ENCODE measurements around the gene DOCK8.

The DOCK8 gene

GRCh38 chr9:219670-220365 is 5.2 kb downstream of the DOCK8 start:
- TF ChIP-seq CTCF (IDR thresholded peaks at IDR 0.05; ENCODE audit: low read depth, low read length, missing control alignments), result no peak
- no peak for DNase-seq (ENCODE audit: extremely low read depth, low read depth)
- no peak overlapping the region for H3K4me3 ChIP-seq (replicated peaks; ENCODE audit: low read depth, low read length)

DNA sequence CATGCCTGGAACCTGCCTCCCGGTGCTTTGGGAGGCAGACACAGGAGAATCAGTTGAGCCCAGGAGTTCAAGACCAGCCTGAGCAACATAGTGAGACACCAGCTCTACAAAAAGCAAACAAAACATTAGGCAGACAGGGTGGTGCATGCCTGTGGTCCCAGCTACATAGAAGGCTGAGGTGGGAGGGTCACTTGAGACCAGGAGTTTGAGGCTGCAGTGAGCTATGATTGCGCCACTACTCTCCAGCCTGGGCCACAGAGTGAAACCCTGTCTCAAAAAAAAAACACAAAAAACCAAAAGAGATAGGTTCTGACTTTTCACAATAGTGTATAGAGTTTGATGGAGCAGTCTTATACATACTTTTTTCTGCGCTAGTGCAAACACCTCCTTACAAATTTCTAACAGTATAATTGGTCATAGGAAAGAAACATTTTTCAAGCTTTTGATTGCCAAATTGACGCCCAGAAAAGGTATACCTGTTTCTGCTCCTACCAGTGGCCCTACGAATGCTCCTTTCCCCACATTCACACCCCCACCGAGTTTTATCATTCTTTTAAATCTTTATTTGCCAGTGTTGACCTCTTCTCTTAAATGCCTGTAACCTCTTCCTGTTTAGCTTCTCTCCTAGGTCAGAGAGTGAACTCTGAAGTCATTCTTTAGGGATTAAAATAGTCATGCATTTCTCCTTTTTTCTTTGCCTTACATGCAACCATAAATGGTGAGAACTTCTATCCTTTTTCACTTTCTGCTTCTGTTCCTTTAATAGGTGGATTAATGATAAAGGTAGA is 7.5 kb downstream of the DOCK8 start:
- no peak for DNase-seq (ENCODE audit: extremely low read depth, low read depth)
- no peak overlapping the region for H3K4me3 ChIP-seq (replicated peaks; ENCODE audit: low read depth, low read length)
- TF ChIP-seq CTCF (IDR thresholded peaks at IDR 0.05; ENCODE audit: low read depth, low read length, missing control alignments), result no peak

DNA sequence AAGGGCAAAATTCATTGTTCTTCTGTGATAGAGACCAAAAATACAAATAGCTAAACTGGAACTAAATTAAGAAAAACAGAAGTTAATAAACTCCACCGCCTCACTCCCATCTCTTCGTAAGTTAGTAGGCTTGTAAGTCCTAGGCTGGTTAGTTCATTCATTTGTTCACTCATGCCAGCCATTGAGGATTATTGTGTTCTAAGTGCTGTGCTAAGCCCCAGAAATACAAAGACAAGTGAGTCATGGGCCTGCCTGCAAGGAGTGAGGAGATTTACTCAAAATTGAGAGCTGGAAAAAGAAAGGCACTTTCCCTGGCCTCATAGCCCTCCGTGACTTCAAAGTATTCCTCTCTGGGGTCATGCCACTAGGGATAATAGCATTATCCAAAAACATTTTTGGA is 8.5 kb downstream of the DOCK8 start:
- no peak overlapping the region for H3K4me3 ChIP-seq (replicated peaks; ENCODE audit: low read depth, low read length)
- no peak for DNase-seq (ENCODE audit: extremely low read depth, low read depth)
- no peak for TF ChIP-seq CTCF (IDR thresholded peaks at IDR 0.05; ENCODE audit: low read depth, low read length, missing control alignments)

DNA sequence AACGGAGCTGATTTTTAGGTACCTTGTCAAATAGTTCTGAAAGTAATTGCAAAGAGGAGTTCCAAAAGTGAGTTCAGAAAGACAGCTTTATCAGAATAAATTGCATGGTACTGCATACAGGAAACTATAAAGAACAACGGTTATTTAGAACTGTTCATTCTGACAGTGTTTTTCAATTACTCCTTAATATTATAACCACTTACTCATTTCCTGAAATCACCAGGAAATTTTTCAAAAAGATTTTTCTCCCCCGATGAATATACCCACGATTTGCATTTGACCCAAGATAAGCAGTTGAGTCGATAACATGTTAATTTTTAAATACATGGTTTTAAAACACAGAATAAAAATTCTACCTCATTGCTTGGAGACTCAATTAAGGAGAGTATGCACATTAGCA is 9.4 kb downstream of the DOCK8 start:
- no peak for DNase-seq (ENCODE audit: extremely low read depth, low read depth)
- no peak for TF ChIP-seq CTCF (IDR thresholded peaks at IDR 0.05; ENCODE audit: low read depth, low read length, missing control alignments)
- no peak overlapping the region for H3K4me3 ChIP-seq (replicated peaks; ENCODE audit: low read depth, low read length)

DNA sequence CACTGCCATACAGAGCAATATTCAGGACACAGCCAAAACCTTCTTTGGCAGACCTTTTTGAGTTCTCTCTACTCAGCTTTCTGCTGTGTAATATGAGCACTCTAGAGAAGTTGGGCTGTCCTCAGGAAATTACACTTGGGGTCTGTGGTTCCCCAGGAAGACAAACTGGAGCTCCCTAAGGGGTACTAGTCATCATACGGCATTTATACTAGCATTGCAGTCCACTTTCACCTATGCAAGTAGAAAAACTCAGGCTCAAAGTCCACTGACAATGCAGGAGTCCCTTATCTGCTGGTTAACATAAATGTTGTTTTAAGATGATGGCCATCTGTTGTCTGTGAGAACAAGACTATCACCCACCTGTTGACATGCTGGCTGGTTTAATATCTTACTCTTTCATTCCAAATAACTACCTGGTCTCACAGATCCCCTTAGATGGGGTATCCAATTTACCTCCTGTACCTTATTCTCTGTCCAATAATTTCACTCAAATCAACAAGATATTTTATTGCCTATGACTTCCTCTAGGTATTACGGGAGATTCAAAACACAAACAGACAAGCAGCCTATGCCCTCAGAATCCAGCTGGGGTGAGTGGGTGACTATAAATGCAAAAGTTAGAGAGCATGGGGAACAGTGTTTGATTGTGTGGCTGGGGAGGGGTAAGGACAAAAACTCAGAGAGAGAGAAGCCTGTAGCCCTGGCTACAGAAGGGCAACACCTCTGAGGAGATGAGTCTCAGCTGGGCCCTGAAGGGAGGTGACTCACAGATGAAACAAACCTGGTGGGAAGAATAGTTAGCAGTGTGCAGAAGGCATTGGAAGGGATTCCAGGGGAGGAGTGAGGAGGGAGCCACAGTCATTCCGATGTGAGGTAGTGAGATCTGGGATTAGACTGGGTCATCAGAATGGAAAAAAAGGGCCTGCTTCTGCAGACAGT is 10.2 kb downstream of the DOCK8 start:
- DNase-seq (ENCODE audit: extremely low read depth, low read depth), result no peak
- no peak overlapping the region for H3K4me3 ChIP-seq (replicated peaks; ENCODE audit: low read depth, low read length)
- TF ChIP-seq CTCF (IDR thresholded peaks at IDR 0.05; ENCODE audit: low read depth, low read length, missing control alignments), result no peak

DNA sequence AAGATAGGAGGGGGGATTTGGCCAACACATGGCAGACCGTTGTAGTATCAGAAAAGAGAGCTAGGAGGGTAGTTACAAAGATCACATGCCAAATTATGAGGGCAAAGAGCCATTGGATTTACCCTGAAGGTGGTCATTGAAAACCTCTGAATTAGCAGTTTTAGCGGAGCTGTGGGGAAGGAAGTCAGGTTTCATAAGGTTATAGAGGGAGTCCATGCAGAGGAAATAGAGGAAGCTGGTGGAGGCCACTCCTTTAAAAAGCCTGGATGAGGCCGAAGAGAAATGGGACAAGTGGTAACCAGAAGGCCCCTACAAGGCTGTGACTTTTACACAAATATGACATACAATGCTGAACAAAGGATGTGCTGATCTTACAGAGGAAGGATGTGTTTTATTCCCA is 13.2 kb downstream of the DOCK8 start:
- no peak for DNase-seq (ENCODE audit: extremely low read depth, low read depth)
- no peak for TF ChIP-seq CTCF (IDR thresholded peaks at IDR 0.05; ENCODE audit: low read depth, low read length, missing control alignments)
- no peak overlapping the region for H3K4me3 ChIP-seq (replicated peaks; ENCODE audit: low read depth, low read length)
